A673 (cell line): ENCODE measurements around the gene HOMEZ.

Experiments
- CTCF ChIP-seq: fragments of 300-800, 200-600 bp; sonication (generic); conservative IDR thresholded peaks from 2 replicates; pipeline ENCODE4 v1.5.1; 2017; ENCODE audit warnings: low read depth, mild to moderate bottlenecking, antibody characterized with exemption, low read length, moderate library complexity, mixed read lengths
- EZH2 ChIP-seq: fragments of 200-600 bp; sonication (generic); IDR thresholded peaks from 2 replicates; pipeline ENCODE4 v1.6.1; 2017; ENCODE audit warnings: borderline replicate concordance, low read depth, mild to moderate bottlenecking, mixed read lengths, antibody characterized with exemption, low read length; ENCODE audit not compliant: poor library complexity, severe bottlenecking

- no peak for TF ChIP-seq CTCF
- no peak for TF ChIP-seq EZH2
Observed at GRCh38 chr14:23286902-23287479, 1.1 kb upstream of the HOMEZ start.
